ENCODE data around the gene STK38L. TPM values are rescaled to one million over a fixed set of nuclear protein-coding genes. Genes with fewer than 3 reads are reported as not detected.

The STK38L gene
- total RNA-seq, 6 donors from 2014 or later = 11.1 to 31.7 (median 17.6) TPM

DNA sequence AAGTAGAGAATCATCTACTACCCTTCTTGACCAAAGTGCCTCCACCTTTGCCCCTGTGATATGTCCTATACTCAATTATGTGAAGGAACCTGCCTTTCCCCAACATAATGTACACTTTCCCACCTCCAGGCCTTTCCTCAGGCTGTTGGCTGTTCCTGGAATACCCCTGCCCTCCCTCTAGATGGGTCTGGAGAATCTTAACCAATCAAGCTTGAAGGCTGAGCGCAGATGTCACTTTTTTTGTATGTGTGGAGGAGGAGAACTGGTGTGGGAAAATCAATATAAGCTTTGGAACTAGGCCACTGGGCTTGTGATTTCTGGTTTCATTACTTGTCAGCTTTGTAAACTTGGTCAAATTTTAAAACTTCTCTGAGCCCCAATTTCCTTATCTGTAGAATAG is 93.3 kb downstream of the STK38L start:
- Histone ChIP-seq H3K36me3 (no peaks in the 10 kb centered on the region), H3K4me3 (no peak overlapping the region), H3K9me3 (no peaks in the 10 kb centered on the region), H3K27ac (no peak overlapping the region), H3K4me1 (peaks cover 2 to 13% (median 8%) of the 10 kb centered on the region in 4 donors), H3K27me3 (peaks cover 0 to 3% (median 0%) of the 10 kb centered on the region in 4 donors)
- no peak for TF ChIP-seq EP300 (IDR thresholded peaks at IDR 0.05)
- no peak for TF ChIP-seq POLR2A (IDR thresholded peaks at IDR 0.05)
- no peak for TF ChIP-seq POLR2AphosphoS5 (IDR thresholded peaks at IDR 0.05)
- TF ChIP-seq CTCF (IDR thresholded peaks at IDR 0.05) = no peak
- ATAC-seq (ENCODE audit: low FRiP score in 2 of 2) (no peak), DNase-seq (no peak)
- WGBS, 2 donors = 95 to 100% methylated on average over 1 of the region's 1 CpG

DNA sequence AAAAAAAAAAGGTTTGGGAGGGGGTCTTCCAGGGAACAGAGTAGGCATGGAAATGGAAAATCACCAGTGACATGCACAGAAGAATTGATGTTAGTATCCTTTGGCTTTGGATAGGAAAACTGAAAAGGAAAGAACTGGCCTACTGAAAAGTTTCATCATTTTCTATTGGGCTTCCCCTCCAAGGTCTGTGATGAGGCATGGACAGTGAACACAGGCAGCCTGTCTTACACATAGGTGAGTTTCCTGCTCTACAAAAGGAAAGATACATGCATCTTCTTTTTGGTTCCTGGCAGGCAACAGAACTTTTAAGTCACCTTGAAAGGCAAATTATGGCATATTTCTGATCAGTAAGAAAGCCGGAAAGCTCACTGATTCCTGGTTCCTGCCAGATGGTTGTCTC is 94.4 kb downstream of the STK38L start:
- Histone ChIP-seq H3K27me3 (no peaks in the 10 kb centered on the region), H3K9me3 (no peaks in the 10 kb centered on the region), H3K36me3 (no peaks in the 10 kb centered on the region), H3K4me1 (peaks cover 0 to 5% (median 4%) of the 10 kb centered on the region in 4 donors), H3K4me3 (no peak overlapping the region), H3K27ac (no peak overlapping the region)
- TF ChIP-seq EP300 (IDR thresholded peaks at IDR 0.05) = no peak
- TF ChIP-seq CTCF (IDR thresholded peaks at IDR 0.05) = no peak
- no peak for TF ChIP-seq POLR2AphosphoS5 (IDR thresholded peaks at IDR 0.05)
- TF ChIP-seq POLR2A (IDR thresholded peaks at IDR 0.05) = no peak
- WGBS, 2 donors = 95 to 100% methylated on average over 1 of the region's 1 CpG
- ATAC-seq (ENCODE audit: low FRiP score in 2 of 2) = no peak
- DNase-seq = no peak

DNA sequence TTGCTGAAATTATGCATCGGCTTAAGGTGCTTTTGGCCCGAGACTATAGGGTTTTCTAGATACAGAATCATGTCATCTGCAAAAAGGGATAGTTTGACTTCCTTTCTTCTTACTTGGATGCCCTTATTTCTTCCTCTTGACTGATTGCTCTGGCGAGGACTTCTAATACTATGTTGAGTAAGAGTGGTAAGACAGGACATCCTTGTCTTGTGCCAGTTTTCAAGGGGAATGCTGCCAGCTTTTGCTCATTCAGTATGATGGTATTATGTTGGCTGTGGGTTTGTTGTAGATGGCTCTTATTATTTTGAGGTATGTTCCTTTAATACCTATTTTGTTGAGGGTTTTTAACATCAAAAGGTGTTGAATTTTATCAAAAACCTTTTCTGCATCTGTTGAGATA is 96.9 kb downstream of the STK38L start:
- Histone ChIP-seq H3K27me3 (no peaks in the 10 kb centered on the region), H3K27ac (no peak overlapping the region), H3K9me3 (no peaks in the 10 kb centered on the region), H3K36me3 (no peaks in the 10 kb centered on the region), H3K4me1 (no peaks in the 10 kb centered on the region), H3K4me3 (no peak overlapping the region)
- no peak for TF ChIP-seq CTCF (IDR thresholded peaks at IDR 0.05)
- no peak for TF ChIP-seq POLR2AphosphoS5 (IDR thresholded peaks at IDR 0.05)
- no peak for TF ChIP-seq EP300 (IDR thresholded peaks at IDR 0.05)
- TF ChIP-seq POLR2A (IDR thresholded peaks at IDR 0.05) = no peak
- DNase-seq (no peak), ATAC-seq (ENCODE audit: low FRiP score in 2 of 2) (no peak)
- 72 to 86% methylated on average over 3 of the region's 3 CpGs for WGBS, 2 donors

DNA sequence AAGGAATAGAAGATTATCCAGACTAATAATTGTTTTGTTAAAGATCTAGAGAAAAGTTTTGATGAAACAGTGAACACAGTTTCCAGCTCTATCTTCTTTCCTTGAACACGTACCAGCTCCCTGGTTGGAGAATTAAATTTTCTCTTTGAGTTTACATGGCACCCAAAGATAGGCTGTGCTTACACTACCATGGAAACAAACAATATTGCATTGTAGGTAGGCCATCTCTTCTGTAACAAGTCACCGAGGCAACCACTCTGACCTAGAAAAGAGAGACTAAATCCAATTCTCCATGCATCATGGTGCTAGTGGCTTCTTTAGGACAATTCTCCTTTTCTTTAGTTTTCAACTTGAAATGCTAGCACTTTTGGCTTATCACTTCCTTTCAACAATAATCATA is 98.5 kb downstream of the STK38L start:
- no peak overlapping the region for H3K27ac ChIP-seq
- ATAC-seq (ENCODE audit: low FRiP score in 2 of 2) = no peak
- WGBS, 2 donors = 95 to 100% methylated on average over 2 of the region's 2 CpGs

More for the DNA sequence above, 98.5 kb downstream of the STK38L start:
- Histone ChIP-seq H3K4me3 (no peak overlapping the region), H3K36me3 (no peaks in the 10 kb centered on the region), H3K9me3 (no peaks in the 10 kb centered on the region), H3K27me3 (no peaks in the 10 kb centered on the region), H3K4me1 (no peaks in the 10 kb centered on the region)
- DNase-seq = no peak
- no peak for TF ChIP-seq CTCF (IDR thresholded peaks at IDR 0.05)
- TF ChIP-seq EP300 (IDR thresholded peaks at IDR 0.05) = no peak
- no peak for TF ChIP-seq POLR2AphosphoS5 (IDR thresholded peaks at IDR 0.05)
- no peak for TF ChIP-seq POLR2A (IDR thresholded peaks at IDR 0.05)
